Stomach (tissue), 9 donors: ENCODE results near the gene BBX. TPM values are rescaled to one million over a fixed set of nuclear protein-coding genes. Genes with fewer than 3 reads are reported as not detected.

ENCODE experiments used
- DNase-seq, 2 donors: peaks; one replicate each; pipeline versions ENCODE4 v3.0.0 to v3.0.0-alpha.2; 2013 to 2019
- H3K27ac ChIP-seq, 5 donors: fragments of 200-600 bp in 4 of 5; sonication (generic) in 4 of 5; one replicate each; pipeline ENCODE4 v1.5.1; 2013 to 2019; ENCODE audit warnings: mild to moderate bottlenecking in 1 of 5, moderate library complexity in 1 of 5
- H3K27me3 ChIP-seq, 3 donors: fragments of 200-600 bp; sonication (generic); one replicate each; pipeline ENCODE4 v1.5.1; 2017 to 2019; ENCODE audit warnings: mixed run types in 1 of 3
- H3K36me3 ChIP-seq, 4 donors: fragments of 200-600 bp; sonication (generic); 1 replicate in 3 of 4; 2 replicates in 1 of 4; pipeline ENCODE4 v1.5.1; 2016 to 2019
- H3K4me1 ChIP-seq, 4 donors: fragments of 200-600 bp; sonication (generic); one replicate each; pipeline ENCODE4 v1.5.1; 2016 to 2019
- H3K4me3 ChIP-seq, 4 donors: fragments of 200-600 bp; sonication (generic) in 3 of 4; one replicate each; pipeline ENCODE4 v1.5.1; 2016 to 2019; ENCODE audit warnings: mild to moderate bottlenecking in 1 of 4
- H3K9me3 ChIP-seq, 4 donors: fragments of 200-600 bp; sonication (generic); one replicate each; pipeline ENCODE4 v1.5.1; 2016 to 2019
- EP300 ChIP-seq: sonication (generic); formaldehyde crosslinking; IDR thresholded peaks from one replicate; pipeline ENCODE4 v1.6.1; 2017; ENCODE audit warnings: antibody characterized with exemption
- POLR2A ChIP-seq, 4 donors: fragments of 450-650 bp; IDR thresholded peaks; one replicate each; pipeline ENCODE4 v1.6.1; 2016; ENCODE audit warnings: antibody characterized with exemption in 4 of 4, control low read depth in 2 of 4, mild to moderate bottlenecking in 1 of 4, moderate library complexity in 1 of 4
- POLR2AphosphoS5 ChIP-seq, 3 donors: sonication (generic); formaldehyde crosslinking; IDR thresholded peaks; one replicate each; pipeline ENCODE4 v1.6.1; 2016; ENCODE audit warnings: antibody characterized with exemption in 3 of 3
- WGBS, 5 donors: extraction: QIAGEN DNeasy Blood & Tissue Kit in 3 of 5; methylation state at CpG; one replicate each; pipeline versions ENCODE4 v1.1.5 to v1.1.7; 2013 to 2018; 5-methylcytosine and 5-hydroxymethylcytosine counted together
- intact Hi-C: fragments of 100-400 bp; cut with DNase I; formaldehyde crosslinking; loops from one replicate; pipeline ENCODE4 v1.15.1; 2023; ENCODE audit warnings: low total_unique reads
- polyA plus RNA-seq, 3 donors: library from polyadenylated mRNA; stranded (reverse); fragments of 200-250 nt; gene quantifications; one replicate each; pipeline ENCODE4 v1.2.3, GENCODE V29; 2013
- total RNA-seq, 5 donors: library from RNA; depleted of rRNA; stranded (reverse); fragments of >200 nt; gene quantifications; one replicate each; pipeline versions ENCODE4 v1.1.0 to v1.2.3, GENCODE V29; 2014 to 2016
- TF ChIP-seq, protein P1 (sequence below), 7 experiments: fragments of 450-650 bp in 4 of 7; fragments of 200-600 bp in 3 of 7; sonication (generic) in 3 of 7; IDR thresholded peaks; one replicate each; pipeline ENCODE4 v1.5.1; 2016 to 2019; ENCODE audit warnings: antibody characterized with exemption in 7 of 7, control low read depth in 2 of 7, mild to moderate bottlenecking in 1 of 7
- donor health status: healthy with polysubstance abuse.
- donor health status: Bipolar disorder and iron deficiency.
- donor health status: healthy.

The BBX gene
- total and polyA plus RNA-seq, 8 donors: 4.6 to 81.1 (median 45.2) TPM

DNA sequence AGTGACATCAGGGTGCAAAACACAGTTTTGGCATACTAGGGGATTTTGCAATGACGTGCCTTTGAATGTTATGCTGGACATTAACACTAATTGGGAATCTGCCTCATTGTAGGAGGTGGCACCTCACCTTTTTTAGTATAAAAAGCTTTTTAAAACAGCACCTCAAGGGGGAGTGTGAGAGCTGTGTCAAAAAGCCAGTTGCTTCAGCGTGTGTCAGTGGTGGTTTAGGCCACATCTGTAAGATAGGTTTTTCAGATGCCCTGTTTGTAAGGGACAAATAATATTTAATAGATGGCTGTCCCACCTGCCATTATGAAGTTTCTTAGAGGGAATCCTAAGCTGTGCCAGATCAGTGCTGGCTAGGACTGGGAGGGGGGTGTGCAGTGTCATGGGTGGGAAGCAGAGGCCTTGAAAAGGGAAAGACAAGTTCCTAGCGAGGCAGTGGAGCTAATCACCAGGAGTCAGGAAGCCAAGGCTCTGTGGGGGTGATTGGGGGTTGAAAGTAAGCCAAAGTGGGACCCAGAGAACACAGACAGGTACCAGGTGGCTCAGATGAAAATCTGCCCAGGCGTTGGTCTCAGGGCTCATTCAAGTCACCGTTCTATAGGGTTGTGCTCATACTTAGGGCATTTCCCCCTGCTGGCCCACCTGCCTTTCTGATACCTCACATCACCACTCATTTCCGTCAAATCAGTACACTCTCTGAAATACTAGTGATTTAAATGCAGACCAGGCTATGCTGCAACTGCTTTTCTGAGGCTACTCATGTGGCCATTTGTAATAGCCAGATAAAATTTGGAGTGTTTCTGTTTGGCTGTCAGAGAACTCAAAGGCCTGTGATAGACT lies 120.5 kb downstream of the BBX start:
- WGBS, 5 donors: 88 to 94% (median 90%) methylated on average over 6 of the region's 6 CpGs
- peaks cover 0 to 7% (median 0%) of the 10 kb centered on the region in 4 donors for H3K36me3 ChIP-seq
- peak in 1 of 2 donors; percentile 17 for DNase-seq
- intact Hi-C loops: no loop called here
- no peaks in the 10 kb centered on the region for H3K27me3 ChIP-seq
- H3K27ac ChIP-seq: no peak overlapping the region
- TF ChIP-seq POLR2AphosphoS5 (IDR thresholded peaks at IDR 0.05): no peak
- no peaks in the 10 kb centered on the region for H3K9me3 ChIP-seq
- H3K4me3 ChIP-seq: no peak overlapping the region
- peaks cover 0 to 8% (median 2%) of the 10 kb centered on the region in 4 donors for H3K4me1 ChIP-seq

DNA sequence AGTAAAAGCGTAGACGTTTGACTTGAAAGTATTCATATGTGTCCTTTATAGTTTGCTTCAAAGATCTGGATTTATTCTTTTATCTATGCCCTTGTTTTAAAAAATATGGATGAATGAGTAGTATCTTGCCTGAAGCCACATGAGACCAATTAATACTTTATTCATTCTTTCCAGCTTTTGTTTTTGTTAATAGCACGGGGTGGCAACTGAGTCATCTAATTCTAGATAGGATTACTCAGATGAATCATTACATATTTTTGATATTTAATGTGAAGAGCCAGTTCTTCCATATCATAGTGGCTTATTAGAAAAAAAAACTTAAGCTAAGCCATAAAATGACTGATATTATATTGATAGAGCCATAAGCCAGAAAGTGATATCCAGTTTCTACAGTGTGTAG lies 121.9 kb downstream of the BBX start:
- no peak overlapping the region for H3K27ac ChIP-seq
- no peaks in the 10 kb centered on the region for H3K27me3 ChIP-seq
- no peaks in the 10 kb centered on the region for H3K9me3 ChIP-seq
- DNase-seq: no peak
- WGBS, 5 donors: 71 to 86% (median 76%) methylated on average over 3 of the region's 3 CpGs
- H3K4me1 ChIP-seq: peaks cover 0 to 8% (median 2%) of the 10 kb centered on the region in 4 donors
- TF ChIP-seq POLR2A (IDR thresholded peaks at IDR 0.05): no peak
- TF ChIP-seq POLR2AphosphoS5 (IDR thresholded peaks at IDR 0.05): no peak
- no peak for TF ChIP-seq EP300
- TF ChIP-seq, protein P1, sequence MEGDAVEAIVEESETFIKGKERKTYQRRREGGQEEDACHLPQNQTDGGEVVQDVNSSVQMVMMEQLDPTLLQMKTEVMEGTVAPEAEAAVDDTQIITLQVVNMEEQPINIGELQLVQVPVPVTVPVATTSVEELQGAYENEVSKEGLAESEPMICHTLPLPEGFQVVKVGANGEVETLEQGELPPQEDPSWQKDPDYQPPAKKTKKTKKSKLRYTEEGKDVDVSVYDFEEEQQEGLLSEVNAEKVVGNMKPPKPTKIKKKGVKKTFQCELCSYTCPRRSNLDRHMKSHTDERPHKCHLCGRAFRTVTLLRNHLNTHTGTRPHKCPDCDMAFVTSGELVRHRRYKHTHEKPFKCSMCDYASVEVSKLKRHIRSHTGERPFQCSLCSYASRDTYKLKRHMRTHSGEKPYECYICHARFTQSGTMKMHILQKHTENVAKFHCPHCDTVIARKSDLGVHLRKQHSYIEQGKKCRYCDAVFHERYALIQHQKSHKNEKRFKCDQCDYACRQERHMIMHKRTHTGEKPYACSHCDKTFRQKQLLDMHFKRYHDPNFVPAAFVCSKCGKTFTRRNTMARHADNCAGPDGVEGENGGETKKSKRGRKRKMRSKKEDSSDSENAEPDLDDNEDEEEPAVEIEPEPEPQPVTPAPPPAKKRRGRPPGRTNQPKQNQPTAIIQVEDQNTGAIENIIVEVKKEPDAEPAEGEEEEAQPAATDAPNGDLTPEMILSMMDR (IDR thresholded peaks at IDR 0.05): no peak
- H3K4me3 ChIP-seq: no peak overlapping the region
- H3K36me3 ChIP-seq: peaks cover 0 to 7% (median 0%) of the 10 kb centered on the region in 4 donors
- intact Hi-C loops: no loop called here

DNA sequence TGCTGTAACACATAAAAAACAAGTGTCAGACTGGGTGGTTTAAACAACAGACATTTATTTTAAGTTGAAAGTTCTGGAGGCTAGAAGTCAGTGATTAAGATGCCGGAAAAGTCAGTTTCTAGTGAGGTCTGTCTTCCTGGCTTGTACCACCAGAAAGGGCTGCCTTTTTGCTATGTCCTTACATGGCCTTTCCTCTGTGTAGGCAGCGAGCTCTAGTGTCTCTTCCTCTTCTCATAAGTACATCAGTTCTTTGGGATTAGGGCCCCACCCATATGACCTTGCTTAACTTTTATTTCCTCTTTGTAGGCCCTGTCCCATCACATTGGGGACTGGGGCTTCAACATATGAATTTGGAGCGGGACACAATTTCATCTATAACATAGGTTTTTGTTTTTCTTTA lies 128.0 kb downstream of the BBX start:
- intact Hi-C loops: no loop called here
- no peaks in the 10 kb centered on the region for H3K9me3 ChIP-seq
- no peaks in the 10 kb centered on the region for H3K27me3 ChIP-seq
- no peak overlapping the region for H3K27ac ChIP-seq
- H3K4me3 ChIP-seq: no peak overlapping the region
- peaks cover 0 to 13% (median 5%) of the 10 kb centered on the region in 4 donors for H3K4me1 ChIP-seq
- TF ChIP-seq POLR2A (IDR thresholded peaks at IDR 0.05): no peak
- TF ChIP-seq, protein P1 (IDR thresholded peaks at IDR 0.05): no peak
- no peak for TF ChIP-seq EP300
- no peak for TF ChIP-seq POLR2AphosphoS5 (IDR thresholded peaks at IDR 0.05)
- 87 to 94% (median 90%) methylated on average over 3 of the region's 3 CpGs for WGBS, 5 donors
- H3K36me3 ChIP-seq: peaks cover 0 to 7% (median 0%) of the 10 kb centered on the region in 4 donors
- no peak for DNase-seq

DNA sequence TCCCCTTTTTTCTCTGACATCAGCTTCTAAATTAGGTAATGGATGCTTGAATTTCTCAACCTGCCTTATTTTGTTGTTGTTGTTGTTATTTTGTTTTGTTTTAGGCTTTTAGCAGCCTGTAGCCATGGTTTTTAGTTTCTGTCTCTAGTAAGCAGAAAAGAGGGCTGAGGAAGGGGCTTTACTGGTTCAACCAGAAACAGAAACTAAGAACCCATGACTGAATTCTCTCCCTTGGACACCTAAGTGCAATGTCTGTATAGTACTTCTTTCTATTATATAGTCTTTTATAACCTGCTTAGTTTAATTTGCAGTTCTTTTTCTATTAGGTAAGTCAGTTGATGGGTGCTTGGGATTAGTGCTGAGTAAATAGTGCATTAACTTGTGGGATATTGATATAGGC lies 129.0 kb downstream of the BBX start:
- DNase-seq: no peak
- peaks cover 0 to 7% (median 0%) of the 10 kb centered on the region in 4 donors for H3K36me3 ChIP-seq
- no peaks in the 10 kb centered on the region for H3K9me3 ChIP-seq
- TF ChIP-seq POLR2AphosphoS5 (IDR thresholded peaks at IDR 0.05) (no peak), EP300 (no peak), POLR2A (IDR thresholded peaks at IDR 0.05) (no peak)
- TF ChIP-seq, protein P1 (IDR thresholded peaks at IDR 0.05): no peak
- intact Hi-C loops: no loop called here
- H3K4me3 ChIP-seq: no peak overlapping the region
- H3K27me3 ChIP-seq: no peaks in the 10 kb centered on the region
- peaks cover 0 to 13% (median 5%) of the 10 kb centered on the region in 4 donors for H3K4me1 ChIP-seq
- H3K27ac ChIP-seq: no peak overlapping the region

DNA sequence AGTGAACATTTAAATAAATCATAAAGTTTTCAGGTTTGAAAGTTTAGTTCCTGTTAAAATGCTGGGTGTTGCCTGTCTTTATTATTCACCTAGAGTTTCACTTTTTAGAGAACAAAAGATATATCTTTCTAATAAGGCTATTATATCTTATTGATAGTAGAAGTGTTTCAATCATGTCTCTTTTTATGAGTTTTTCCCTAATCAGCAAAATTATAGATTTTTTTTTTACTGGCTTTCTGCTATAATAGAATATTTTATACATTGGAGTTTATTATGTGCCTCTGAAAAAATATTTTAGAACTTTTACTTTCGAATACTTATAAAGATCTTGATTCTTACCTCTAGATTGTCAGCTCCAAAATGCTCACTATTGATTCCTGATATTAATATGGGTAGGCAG lies 131.5 kb downstream of the BBX start:
- Histone ChIP-seq H3K4me3 (no peak overlapping the region), H3K36me3 (no peaks in the 10 kb centered on the region), H3K4me1 (peaks cover 0 to 13% (median 5%) of the 10 kb centered on the region in 4 donors), H3K9me3 (no peaks in the 10 kb centered on the region), H3K27me3 (no peaks in the 10 kb centered on the region), H3K27ac (no peak overlapping the region)
- intact Hi-C loops: no loop called here
- no peak for DNase-seq
- no peak for TF ChIP-seq POLR2AphosphoS5 (IDR thresholded peaks at IDR 0.05)
- TF ChIP-seq, protein P1 (IDR thresholded peaks at IDR 0.05): no peak
- TF ChIP-seq EP300: no peak
- TF ChIP-seq POLR2A (IDR thresholded peaks at IDR 0.05): no peak
- WGBS, 5 donors: 96 to 98% (median 98%) methylated on average over 1 of the region's 1 CpG
